CD1c-positive myeloid dendritic cell (primary cell): Measurements from ENCODE around the gene UBE2K.
"Not testable (repeated sequence)": the region's sequence is repeated elsewhere in the genome, so short reads cannot be mapped to it uniquely, and the experiment has no call there.

ENCODE experiments used
- DNase-seq: peaks from one replicate; pipeline ENCODE4 v3.0.0-alpha.2; 2016; ENCODE audit errors: extremely low spot score

UBE2K gene, protein sequence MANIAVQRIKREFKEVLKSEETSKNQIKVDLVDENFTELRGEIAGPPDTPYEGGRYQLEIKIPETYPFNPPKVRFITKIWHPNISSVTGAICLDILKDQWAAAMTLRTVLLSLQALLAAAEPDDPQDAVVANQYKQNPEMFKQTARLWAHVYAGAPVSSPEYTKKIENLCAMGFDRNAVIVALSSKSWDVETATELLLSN

DNA sequence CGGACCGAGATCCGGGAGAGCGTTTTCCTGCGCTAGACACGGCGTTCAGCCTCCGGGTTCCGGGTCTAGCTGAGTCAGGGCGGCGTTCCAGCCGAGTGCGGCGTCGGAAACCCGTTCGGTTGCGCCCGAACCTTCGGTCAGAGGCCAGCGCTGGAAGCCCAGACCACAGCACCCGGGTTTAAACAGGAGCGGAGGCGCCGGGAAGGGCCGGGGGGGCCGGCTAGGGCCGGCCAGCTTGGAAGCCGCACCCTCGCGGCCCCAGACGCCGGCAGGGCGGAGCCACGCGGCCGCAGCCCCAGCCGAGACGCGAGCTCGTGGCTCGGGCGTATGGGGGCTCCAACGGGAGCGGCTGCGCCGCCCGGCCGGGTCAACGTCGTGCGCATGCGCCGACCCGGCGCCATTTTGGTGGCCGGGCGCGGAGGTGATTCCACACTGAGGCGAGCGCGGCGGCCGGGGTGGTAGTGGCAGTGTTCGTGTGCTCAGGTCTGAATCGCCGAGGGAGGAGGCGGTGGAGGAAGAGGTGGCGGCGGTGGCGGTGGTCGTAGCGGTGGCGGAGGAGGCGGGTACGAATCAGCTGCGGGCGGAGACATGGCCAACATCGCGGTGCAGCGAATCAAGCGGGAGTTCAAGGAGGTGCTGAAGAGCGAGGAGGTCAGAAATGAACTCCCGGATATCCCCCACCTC, at the start of gene UBE2K:
Gene UBE2K (plus strand): TSS at position 397 of the 684 bp plus-strand sequence. CDS start 192 bp downstream, at position 589.
- peak; percentile 96 for DNase-seq

DNA sequence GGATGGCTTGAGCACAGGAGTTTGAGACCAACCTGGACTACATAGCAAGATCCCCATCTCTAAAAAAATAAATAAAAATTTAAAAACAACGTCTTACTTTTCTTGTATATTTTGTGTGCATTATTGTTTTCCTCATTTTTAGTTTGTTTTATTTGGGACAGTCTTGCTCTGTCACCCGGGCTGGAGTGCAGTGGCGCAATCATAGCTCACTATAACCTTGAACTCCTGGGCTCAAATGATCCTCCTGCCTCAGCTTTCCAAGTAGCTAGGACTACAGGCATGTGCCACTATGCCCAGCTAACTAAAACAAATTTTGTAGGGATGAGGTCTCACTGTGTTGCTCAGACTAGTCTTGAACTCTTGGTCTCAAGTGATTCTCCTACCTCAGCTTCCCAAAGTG, 49.7 kb upstream of the UBE2K start:
- no peak for DNase-seq

DNA sequence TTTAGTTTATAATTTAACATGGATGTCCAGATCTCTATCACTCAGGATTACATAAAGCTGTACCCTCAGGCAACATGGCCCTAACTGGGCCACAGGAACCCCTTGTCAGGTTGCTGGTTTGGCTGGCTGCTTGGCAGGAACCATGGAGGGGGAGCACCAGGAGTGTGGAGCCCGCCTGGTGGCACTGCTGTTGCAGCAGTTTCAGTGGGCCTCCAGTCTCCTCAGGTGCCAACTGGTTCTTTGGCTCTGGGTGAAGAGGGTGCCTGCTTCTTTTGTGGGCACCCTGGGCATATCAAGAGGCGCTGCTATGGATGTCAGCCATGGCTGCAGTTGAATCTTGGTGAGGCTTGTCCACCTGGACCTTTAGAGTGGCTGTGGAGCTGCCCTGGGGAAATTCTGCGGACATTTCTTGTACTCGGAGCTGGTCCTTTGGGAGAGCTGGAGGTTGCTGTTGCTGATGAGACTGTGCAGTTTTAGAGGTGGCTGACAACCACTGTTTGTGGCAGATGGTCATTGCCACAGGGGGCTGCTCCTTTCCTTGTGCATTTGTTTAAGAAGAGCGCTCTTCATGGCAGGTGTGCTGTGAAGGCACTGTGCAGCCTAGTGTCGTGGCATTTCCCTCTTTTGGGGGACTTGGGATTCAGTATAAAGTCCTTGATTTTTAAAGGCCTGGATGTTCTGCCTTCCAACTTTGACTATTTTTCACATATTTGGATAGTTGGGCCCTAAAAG, 48.9 kb upstream of the UBE2K start:
- DNase-seq = no peak

DNA sequence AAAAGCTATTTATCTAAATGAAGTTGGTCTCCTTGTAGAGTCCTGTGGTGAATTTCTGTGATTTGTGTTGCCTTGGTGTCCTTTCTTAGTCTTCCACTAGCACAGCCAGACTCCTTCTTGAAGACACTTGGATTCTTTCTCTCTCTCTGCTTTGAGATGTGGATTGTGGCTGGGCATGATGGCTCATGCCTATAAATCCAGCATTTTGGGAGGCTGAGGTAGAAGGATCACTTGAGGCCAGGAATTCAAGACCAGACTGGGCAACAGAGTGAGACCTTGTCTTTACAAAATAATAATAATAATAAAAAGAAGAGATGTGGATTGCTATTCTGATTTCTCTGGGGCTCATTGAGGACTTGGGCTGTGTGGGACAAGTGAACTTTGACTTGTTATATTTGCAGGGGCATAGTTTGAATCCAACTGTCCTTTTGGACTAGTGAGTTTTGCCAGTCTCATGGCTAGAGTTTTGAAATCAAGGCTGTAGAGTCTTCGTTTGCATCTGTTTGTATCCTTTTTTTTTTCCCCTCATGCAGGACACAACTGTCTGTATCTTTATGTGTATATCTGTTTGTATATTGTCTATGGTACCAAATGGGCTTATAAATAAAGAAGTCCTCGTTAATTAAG, 48.2 kb upstream of the UBE2K start:
- no peak for DNase-seq

DNA sequence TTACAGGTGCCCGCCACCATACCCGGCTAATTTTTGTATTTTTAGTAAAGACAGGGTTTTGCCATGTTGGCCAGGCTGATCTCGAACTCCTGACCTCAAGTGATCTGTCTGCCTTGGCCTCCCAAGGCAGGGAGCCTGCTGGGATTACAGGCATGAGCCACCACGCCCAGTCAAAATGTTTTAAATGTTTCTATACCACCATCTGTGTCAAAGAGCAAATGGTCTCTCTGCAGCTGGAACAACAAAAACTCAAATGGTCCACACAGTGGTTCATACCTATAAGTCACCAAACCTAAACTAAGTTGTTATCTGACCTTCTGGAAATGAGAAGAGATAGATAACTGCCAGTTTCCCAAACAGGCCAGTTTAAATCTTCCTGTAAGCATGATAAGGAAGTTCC, 46.4 kb upstream of the UBE2K start:
- not testable (repeated sequence) for DNase-seq

DNA sequence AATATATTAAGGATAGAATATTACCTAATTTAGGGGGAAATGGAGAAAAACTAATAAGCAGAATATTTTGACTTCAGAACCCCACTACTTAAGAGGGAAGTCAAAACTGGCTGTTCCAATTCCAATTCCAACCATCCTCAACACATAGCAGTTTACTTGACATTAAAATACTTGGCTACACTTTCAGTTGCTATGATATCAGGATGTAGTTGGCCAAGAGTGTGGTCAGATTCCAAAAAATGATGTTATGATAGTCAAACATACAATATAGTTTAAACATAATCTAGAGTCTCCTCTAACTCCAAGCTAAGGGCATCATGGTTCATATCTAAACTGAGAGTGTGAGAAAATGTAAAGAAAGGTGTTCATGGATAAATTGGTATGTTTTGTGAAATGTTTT, 42.7 kb upstream of the UBE2K start:
- no peak for DNase-seq

DNA sequence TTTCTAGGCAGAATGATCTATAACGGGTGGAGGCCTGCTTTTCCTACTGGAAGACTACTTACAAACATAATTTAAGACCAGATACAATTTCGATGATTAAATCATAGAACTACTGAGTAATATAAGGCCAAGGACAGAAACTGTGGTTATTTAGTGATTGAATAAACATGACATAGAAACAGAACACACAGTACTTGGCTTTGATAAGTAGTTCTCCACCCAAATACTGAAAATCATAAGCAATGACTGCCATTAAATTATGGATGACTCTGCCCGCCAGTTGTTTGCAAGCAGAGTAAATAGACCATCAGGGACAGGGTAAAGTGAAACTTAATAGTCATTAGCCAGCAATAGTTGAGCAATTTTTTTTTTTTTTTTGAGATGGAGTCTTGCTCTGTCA, 42.1 kb upstream of the UBE2K start:
- DNase-seq = no peak

DNA sequence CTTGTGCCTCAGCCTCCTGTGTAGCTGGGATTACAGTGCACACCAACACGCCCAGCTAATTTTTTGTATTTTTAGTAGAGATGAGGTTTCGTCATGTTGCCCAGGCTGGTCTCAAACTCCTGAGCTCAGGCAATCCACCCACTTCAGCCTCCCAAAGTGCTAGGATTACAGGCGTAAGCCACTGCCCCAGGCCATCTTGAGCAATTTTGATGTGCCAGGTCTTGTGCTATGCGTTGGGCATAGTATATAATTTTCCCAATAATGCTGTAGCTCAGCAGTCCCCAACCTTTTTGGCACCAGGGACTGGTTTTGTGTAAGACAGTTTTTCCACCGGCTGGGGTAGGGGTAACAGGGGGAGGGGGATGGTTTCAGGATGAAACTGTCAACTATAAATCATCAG, 41.3 kb upstream of the UBE2K start:
- DNase-seq = not testable (repeated sequence)

DNA sequence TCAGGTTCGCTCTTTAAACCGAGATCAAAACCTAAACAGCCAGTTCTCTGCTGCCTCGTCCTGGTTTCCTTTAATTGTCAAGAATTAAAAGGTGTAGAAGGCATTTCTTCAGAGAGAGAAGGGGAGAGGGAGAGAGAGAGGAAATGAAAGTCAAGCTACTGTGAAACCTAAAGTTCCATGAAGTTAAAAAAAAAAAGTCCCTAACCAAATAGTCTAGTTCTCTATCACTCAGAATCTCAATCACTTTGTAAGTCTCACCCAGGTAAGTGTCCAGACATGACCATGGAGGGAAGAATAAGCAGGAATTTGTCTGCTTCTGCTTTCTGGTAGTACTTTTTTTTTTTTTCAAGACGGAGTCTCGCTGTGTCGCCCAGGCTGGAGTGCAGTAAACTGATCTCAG, 40.5 kb upstream of the UBE2K start:
- no peak for DNase-seq

DNA sequence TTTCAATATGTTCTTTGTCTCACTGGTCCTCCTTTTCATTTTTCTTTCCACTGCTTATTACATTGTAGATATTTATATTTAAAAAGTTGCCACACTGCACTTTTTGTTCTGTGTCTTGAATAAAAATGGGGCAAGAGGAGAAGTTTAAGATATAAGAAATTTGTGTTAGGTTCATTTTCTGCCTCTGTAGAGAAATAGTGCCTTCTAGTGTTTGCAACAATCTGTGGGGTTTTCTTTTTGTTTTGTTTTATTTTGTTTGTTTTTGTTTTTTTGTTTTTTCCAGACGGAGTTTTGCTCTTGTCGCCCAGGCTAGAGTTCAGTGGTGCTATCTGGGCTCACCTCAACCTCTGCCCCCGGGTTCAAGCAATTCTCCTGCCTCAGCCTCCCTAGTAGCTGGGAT, 39.2 kb upstream of the UBE2K start:
- peak; percentile 15 for DNase-seq

DNA sequence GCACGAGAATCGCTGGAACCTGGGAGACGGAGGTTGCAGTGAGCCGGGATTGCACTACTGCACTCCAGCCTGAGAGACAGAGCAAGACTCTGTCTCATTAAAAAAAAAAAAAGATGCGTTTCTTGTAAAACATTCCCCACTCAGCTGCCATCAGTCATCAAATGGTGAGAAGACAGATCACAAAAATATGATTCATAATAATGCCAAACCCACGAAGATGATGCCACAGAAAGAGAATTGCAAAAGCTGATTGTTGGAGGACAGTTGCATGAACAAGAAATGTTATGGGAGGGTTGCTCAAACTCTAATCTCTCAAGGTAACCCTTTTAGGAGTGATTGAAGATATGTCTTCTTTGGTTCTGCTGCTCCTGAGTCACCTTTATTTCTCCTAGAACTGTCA, 37.9 kb upstream of the UBE2K start:
- DNase-seq = no peak

DNA sequence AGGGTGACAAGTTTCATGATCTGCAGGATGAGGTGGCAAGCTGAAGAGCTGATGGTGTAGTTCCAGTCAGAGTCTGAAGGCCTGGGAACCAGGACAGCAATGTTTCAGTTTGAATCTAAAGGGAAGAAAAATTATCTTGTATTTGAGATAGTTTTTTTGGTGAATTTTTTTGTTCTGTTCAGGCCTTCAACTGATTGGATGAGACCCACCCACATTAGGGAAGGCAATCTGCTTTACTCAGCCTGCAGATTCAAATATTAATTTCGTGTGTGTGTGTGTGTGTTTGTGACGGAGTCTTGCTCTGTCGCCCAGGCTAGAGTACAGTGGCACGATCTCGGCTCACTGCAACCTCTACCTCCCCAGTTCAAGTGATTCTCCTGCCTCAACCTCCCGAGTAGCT, 37.2 kb upstream of the UBE2K start:
- no peak for DNase-seq

DNA sequence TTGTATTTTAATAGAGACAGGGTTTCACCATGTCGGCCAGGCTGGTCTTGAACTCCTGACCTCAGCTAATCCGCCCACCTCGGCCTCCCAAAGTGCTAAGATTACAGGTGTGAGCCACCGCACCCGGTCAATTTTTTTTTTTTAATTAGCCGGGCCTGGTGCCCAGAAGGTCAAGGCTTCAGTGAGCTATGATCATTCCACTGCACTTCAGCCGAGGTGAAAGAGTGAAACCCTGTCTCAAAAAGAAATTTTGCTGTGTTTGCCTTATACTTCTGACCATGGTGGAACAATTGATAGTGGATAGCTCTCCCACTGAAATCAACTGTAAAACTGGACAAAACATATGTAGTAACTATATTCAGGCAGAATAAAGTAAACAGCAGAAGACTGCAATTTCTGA, 35.3 kb upstream of the UBE2K start:
- DNase-seq = no peak

DNA sequence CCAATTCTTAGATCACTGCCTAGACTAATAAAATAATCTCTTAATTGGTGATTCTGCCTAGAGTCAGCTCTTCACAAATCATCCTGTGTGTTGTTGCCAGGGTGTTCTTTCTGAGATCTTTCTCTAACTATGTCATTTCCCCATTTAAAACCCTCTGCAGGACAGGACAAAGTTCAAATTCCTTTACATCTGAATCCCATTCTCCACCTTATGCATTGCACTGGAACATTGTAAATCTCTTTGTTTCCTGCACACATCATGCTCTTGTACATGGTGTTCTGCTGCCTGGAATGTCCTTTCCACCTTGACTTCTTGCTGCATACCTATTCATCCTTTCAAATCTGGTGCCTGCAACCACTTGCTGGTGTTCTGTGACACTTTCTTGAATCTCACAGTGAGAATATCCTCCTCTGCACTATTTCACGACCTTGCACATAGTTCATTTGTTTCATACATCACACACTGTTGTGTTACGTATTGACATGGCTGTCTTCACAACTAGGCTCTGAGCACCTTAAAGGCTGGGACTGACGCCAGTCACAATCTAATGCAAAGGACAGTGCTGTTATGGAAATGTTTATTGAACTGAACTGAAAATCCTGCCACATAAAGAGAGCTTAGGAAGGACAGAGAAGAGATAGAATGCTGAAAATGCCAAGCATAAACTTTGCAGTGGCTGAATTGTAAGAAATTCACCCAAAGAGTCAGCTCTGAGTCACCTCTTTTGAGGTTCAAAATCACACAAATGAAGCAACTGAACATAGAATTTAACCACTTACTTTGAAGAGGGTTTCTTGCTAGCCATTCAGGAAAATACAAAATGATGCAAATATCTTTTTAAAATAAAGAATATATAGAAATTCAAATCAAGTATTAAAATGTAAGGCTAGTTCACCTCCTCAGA, 32.9 kb upstream of the UBE2K start:
- DNase-seq = no peak

DNA sequence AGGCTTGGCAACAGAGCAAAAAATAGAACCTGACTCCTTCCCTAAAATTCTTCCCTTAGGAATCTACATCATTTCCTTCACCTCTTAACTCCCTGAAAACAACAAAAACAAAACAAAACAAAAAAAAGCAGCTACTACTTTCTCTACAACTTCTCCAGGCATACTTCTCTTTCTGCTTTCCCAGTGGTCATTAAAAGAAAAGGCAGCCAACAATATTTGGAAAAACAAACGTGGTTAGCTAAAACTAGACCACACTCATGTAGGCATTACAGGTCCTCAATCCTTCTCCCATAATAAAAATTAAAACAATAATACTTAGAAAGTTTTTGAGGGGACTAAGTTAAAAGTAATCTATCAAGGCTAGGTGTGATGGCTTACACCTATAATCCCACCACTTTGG, 30.2 kb upstream of the UBE2K start:
- no peak for DNase-seq

DNA sequence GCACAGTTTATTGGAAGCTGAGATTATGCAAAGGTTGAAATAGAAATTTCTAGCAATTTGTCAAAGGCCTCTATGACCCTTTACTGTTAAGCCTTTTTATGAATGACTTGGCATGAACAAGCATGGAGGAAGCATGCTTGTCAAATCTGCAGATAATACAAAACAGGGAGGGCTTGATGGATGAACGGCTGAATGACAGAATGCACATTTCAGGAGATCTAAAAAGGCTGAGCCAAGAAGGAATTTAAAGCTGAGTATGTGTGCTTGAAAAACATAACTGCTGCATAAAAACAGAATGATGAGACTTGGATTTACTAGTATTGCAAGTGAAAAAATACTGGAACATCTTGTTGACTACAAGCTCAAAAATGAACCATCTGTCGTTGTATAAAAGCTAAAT, 29.0 kb upstream of the UBE2K start:
- no peak for DNase-seq

DNA sequence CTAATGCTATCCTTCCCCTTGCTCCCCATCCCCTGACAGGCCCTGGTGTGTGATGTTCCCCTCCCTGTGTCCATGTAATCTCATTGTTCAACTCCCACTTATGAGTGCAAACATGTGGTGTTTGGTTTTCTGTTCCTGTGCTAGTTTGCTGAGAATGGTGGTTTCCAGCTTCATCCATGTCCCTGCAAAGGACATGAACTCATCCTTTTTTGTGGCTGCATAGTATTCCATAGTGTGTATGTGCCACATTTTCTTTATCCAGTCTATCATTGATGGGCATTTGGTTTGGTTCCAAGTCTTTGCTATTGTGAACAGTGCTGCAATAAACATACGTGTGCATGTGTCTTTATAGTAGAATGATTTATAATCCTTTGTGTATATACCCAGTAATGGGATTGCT, 27.6 kb upstream of the UBE2K start:
- DNase-seq = not testable (repeated sequence)

DNA sequence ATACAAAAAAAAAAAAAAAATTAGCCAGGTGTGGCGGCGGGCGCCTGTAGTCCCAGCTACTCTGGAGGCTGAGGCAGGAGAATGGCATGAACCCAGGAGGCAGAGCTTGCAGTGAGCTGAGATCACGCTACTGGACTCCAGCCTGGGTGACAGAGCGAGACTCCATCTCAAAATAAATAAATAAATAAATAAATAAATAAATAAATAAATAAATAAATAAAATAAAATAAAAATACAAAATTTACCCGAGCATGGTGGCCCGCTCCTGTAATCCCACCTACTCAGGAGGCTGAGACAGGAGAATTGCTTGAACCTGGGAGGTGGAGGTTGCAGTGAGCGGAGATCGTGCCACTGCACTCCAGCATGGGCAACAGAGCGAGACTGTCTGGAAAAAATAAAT, 22.3 kb upstream of the UBE2K start:
- DNase-seq = not testable (repeated sequence)

DNA sequence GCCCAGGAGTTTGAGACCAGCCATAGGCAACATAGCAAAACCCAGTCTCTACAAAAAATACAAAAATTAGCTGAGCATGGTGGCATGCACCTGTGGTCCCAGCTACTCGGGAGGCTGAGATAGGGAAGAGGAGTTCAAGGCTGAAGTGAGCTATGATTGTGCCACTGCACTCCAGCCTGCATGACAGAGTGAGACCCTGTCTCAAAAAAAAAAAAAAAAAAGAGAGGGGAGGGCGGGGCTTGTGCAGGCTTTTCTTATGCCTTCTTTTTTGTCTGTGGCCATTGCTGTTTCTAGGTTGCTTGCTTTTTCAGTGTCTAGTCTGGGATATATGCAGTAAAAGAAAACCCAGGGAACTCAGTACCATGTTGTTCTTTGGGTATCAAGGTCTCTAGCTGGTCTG, 16.9 kb upstream of the UBE2K start:
- DNase-seq = not testable (repeated sequence)

DNA sequence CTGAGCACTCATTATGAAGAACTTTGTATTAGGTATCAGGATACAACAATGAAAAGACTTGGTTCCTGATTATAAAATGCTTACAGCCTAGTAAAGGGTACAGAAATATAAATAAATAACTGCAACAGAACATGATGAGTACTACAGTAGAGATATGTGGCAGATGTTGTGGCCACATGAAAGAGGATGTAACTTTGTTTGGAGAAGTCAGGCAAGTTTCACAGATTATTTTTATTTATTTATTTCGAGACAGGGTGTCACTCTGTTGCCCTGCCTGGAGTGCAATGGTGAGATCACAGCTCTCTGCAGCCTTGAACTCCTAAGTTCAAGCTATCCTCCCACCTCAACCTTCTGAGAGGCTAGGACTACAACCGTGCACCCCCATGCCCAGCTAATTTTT, 15.8 kb upstream of the UBE2K start:
- DNase-seq = peak; percentile 72

DNA sequence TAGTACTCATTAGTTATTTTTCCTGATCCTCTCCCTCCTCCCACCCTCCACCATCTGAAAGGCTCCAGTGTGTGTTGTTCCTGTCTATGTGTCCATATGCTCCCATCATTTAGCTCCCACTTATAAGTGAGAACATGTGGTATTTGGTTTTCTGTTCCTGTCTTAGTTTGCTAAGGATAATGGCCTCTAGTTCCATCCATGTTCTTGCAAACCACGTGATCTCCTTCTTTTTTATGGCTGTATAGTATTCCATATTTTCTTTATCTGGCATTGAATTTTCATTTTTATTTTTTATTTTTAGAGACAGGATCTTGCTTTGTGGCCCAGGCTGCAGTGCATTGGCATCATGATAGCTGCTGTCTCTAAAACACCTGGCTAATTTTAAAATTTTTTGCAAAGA, 11.9 kb upstream of the UBE2K start:
- no peak for DNase-seq

DNA sequence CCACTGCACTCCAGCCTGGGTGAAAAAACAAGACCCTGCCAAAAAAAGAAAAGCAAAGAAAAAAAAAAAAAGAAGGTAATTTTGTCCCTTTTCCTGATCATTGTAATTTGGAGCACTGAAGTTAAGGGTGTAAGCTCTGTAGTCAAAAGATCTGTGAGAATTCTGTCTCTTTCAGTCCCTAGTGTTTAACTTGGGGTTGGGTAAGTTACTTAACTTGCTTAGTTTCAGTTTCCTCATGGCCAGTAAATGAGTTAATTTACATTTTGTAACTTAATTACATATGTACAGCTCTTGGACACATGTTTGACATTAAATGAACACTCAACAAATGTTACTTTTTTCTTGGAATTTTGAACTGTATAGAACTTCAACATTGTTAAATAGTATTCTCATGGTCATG, 10.9 kb upstream of the UBE2K start:
- no peak for DNase-seq
